ENCODE data around the gene SMOC1. TPM values are rescaled to one million over a fixed set of nuclear protein-coding genes. Genes with fewer than 3 reads are reported as not detected.

The SMOC1 gene
- total RNA-seq, 1 experiment from 2014 or later: 22.9 TPM

DNA sequence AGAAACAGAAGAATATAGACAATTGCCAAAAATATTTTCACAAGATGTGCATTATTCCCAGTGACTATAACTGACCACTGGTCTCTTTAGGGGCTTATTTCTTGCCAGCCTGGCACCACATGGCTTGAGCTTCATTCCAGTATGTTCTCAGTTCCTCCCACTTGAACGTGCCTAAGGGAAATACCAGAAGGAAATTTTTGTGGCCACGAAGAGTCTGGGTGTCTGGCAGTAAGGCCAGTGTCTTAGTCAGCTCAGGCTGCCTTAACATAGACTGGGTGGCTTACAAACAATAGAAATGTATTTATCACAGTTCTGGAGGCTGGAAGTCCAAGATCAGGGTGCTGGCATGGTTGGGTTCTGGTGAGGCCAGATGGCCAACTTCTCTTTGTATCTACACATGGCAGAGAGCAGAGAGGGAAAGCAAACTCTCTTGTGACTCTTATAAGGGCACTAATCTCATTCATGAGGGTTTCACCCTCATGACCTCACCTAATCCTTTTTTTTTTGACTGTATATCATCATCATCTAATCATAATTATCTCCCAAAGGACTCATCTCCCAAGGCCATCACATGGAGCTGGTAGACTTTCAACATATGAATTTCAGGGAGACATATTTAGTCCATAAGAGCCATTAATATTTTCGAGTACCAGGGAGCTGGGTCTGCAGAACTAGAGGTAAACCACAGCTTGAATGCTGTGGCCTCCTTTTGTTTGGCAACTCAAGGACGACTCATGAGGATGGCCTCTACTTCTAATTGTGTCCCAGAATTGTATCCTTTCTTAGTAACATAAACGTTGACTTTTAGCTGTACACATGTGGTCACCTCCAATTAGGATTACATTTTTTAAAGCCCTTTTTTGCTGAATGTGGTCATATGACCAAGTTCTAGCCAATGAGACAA lies 5.1 kb upstream of the SMOC1 start:
- peaks cover 9% of the 10 kb centered on the region for H3K4me1 Mint-ChIP-seq (ENCODE audit: insufficient read depth, unreplicated experiment)
- no peaks in the 10 kb centered on the region for H3K27me3 Mint-ChIP-seq (ENCODE audit: insufficient read depth, unreplicated experiment)
- no peak overlapping the region for H3K27ac Mint-ChIP-seq (ENCODE audit: low read depth, unreplicated experiment)
- no peak overlapping the region for H3K4me3 Mint-ChIP-seq (ENCODE audit: unreplicated experiment)
- H3K9me3 Mint-ChIP-seq (ENCODE audit: unreplicated experiment): no peaks in the 10 kb centered on the region
- ChIA-PET CTCF (interaction anchor here (0.5 to 1.7 kb wide), 8 partner anchors 14 to 634 kb away, joined by 3 to 10 read pairs (median 4); no protein-coding TSS in a partner anchor), POLR2A (interaction anchor here (0.5 to 0.9 kb wide), 2 partner anchors 154 to 271 kb away, joined by 3 read pairs; no protein-coding TSS in a partner anchor)
- H3K36me3 Mint-ChIP-seq (ENCODE audit: insufficient read depth, unreplicated experiment): no peaks in the 10 kb centered on the region
- TF ChIP-seq CTCF (IDR thresholded peaks at IDR 0.05; ENCODE audit: unreplicated experiment): no peak
- DNase-seq (ENCODE audit: unreplicated experiment): no peak
- no TSS peak for BruUV-seq (replicated peaks)
- intact Hi-C loops (cut with micrococcal nuclease): no loop called here

DNA sequence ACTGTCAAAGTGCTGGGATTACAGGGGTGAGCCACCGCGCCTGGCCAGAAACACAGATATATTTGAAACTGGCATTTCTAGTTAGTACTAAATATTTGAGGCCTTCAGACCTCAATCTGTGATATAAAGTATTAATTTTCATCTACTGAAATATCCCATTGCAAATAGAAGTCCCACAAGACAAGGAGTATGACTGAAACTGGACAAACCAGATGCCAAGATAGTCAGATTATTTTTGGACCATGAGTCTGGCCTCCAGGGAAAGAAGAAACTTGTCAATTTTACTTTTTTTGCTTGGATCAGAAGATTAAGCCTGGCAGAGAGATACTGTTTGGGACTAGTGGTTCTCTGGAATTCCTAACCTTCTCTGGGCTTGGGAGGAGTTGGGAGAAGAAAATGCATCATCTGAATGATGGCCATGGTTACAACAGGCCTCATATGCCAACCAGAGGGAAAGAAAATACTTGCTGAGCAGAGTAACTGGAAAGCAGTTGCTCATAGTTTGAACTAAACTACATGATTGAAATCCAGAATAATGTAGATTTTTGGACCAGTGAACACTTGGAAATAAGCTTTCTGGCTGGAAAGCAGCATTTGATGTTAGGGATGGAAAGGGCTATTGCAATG lies 2.9 kb upstream of the SMOC1 start:
- intact Hi-C loops (cut with micrococcal nuclease): no loop called here

GRCh38 chr14:69876848-69877306 lies 2.3 kb upstream of the SMOC1 start:
- BruUV-seq (replicated peaks): no TSS peak
- peaks cover 30% of the 10 kb centered on the region for H3K4me1 Mint-ChIP-seq (ENCODE audit: insufficient read depth, unreplicated experiment)
- no peaks in the 10 kb centered on the region for H3K27me3 Mint-ChIP-seq (ENCODE audit: insufficient read depth, unreplicated experiment)
- no peak for TF ChIP-seq CTCF (IDR thresholded peaks at IDR 0.05; ENCODE audit: unreplicated experiment)
- POLR2A ChIA-PET: interaction anchor here (0.6 to 1.6 kb wide), 2 partner anchors 58 to 142 kb away, joined by 3 to 4 read pairs; no protein-coding TSS in a partner anchor
- CTCF ChIA-PET: interaction anchor here (0.6 to 3.6 kb wide), 13 partner anchors 11 to 1906 kb away, joined by 3 to 36 read pairs (median 4); no protein-coding TSS in a partner anchor
- H3K4me3 Mint-ChIP-seq (ENCODE audit: unreplicated experiment): no peak overlapping the region
- DNase-seq (ENCODE audit: unreplicated experiment): no peak
- no peaks in the 10 kb centered on the region for H3K9me3 Mint-ChIP-seq (ENCODE audit: unreplicated experiment)
- intact Hi-C loops (cut with micrococcal nuclease): loop anchor here (1.0 kb wide), 4 partner anchors 59 to 197 kb away; no protein-coding TSS in a partner anchor
- no peaks in the 10 kb centered on the region for H3K36me3 Mint-ChIP-seq (ENCODE audit: insufficient read depth, unreplicated experiment)
- no peak overlapping the region for H3K27ac Mint-ChIP-seq (ENCODE audit: low read depth, unreplicated experiment)

More for the DNA sequence above, 2.9 kb upstream of the SMOC1 start:
- H3K36me3 Mint-ChIP-seq (ENCODE audit: insufficient read depth, unreplicated experiment): no peaks in the 10 kb centered on the region
- H3K27me3 Mint-ChIP-seq (ENCODE audit: insufficient read depth, unreplicated experiment): no peaks in the 10 kb centered on the region
- no peak for DNase-seq (ENCODE audit: unreplicated experiment)
- no peak overlapping the region for H3K27ac Mint-ChIP-seq (ENCODE audit: low read depth, unreplicated experiment)
- H3K9me3 Mint-ChIP-seq (ENCODE audit: unreplicated experiment): no peaks in the 10 kb centered on the region
- ChIA-PET CTCF (interaction anchor here (0.6 to 3.6 kb wide), 7 partner anchors 19 to 1907 kb away, joined by 3 to 36 read pairs (median 4); no protein-coding TSS in a partner anchor), POLR2A (interaction anchor here (1.6 kb wide), 1 partner anchor 58 kb away, joined by 4 read pairs; no protein-coding TSS in a partner anchor)
- H3K4me1 Mint-ChIP-seq (ENCODE audit: insufficient read depth, unreplicated experiment): peaks cover 24% of the 10 kb centered on the region
- no TSS peak for BruUV-seq (replicated peaks)
- H3K4me3 Mint-ChIP-seq (ENCODE audit: unreplicated experiment): no peak overlapping the region
- TF ChIP-seq CTCF (IDR thresholded peaks at IDR 0.05; ENCODE audit: unreplicated experiment): no peak
